GM19193 (cell line): ENCODE measurements around the gene ACSBG1.

ENCODE experiments used
- POLR2A ChIP-seq: IDR thresholded peaks from 4 replicates; pipeline ENCODE4 v1.6.1; 2011; ENCODE audit not compliant: insufficient read depth, insufficient read length; ENCODE audit errors: extremely low read depth

The ACSBG1 gene

GRCh38 chr15:78129751-78130287, 104.5 kb downstream of the ACSBG1 start:
- TF ChIP-seq POLR2A, result no peak

DNA sequence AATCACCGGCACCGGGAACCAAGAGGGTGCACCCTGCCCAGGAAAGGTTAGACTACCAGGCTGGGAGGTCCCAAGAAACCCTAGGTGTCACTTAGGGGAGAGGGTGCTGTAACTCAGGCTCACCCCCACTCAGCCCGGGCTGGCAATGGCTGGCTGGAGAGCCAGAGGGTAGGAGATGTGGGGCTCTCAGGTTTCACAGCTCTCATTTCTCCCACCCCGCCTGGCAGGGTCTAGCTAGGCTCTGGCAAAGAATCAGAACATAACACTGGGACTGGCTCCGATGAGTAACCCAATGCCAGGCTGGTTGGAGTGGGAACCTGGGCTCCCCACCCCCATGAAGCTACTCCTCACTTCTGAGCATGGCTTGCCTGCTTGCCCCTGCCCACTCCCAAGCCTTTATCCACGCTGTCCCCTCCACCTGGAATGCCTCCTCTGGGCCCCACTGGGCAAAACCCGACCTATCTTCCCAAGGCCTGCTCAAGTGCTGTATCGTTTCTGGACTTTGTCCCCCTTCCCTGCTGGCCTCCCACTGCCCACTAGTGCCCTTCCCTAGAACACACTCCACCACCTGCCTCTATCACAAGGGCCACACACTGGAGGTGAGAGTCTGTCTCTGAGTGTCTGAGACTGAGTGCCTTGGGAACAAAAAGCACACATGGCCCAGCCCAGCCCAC, 105.2 kb downstream of the ACSBG1 start:
- no peak for TF ChIP-seq POLR2A

- no peak for TF ChIP-seq POLR2A
Observed at GRCh38 chr15:78127882-78128281, 106.5 kb downstream of the ACSBG1 start.

- no peak for TF ChIP-seq POLR2A
Observed at GRCh38 chr15:78125267-78125666, 109.1 kb downstream of the ACSBG1 start.

DNA sequence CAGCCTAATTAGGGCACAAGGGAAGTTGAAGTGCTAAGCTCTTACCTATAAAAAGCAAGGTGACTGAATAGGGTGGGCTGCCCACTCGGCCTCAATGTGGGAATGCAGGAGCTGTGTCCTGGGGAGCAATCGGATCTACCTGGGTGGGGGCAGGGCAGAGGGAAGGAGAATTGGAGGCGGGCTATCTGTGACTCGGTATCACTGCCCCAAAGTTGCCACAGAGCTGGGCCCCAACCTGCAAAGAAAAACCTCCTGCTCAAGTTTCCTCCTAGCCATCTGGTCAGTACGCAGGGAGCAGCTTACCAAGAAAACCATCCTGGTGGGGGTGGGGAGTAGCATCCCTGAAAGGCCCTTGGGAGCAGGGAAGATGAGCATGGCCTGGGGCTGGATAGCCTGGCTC, 113.8 kb downstream of the ACSBG1 start:
- TF ChIP-seq POLR2A, result no peak
